Suppressor macrophage (primary cell): ENCODE data around the gene MTHFD1L.
A peak's percentile ranks its signal among the peaks of the same experiment; 100 is the strongest.
"Not testable (repeated sequence)": the region's sequence is repeated elsewhere in the genome, so short reads cannot be mapped to it uniquely, and the experiment has no call there.

Experiments
- DNase-seq, 4 experiments: peaks; one replicate each; pipeline ENCODE4 v3.0.0-alpha.2; 2020 to 2022

Gene MTHFD1L

GRCh38 chr6:151098166-151098565 lies 232.7 kb downstream of the MTHFD1L start:
- DNase-seq = no peak

GRCh38 chr6:151100326-151100725 lies 234.8 kb downstream of the MTHFD1L start:
- DNase-seq = no peak

GRCh38 chr6:151101161-151101815 lies 235.8 kb downstream of the MTHFD1L start:
- DNase-seq = no peak

GRCh38 chr6:151101816-151102694 lies 236.6 kb downstream of the MTHFD1L start:
- no peak for DNase-seq

GRCh38 chr6:151103266-151103665 lies 237.8 kb downstream of the MTHFD1L start:
- no peak for DNase-seq

GRCh38 chr6:151107897-151108427 lies 242.5 kb downstream of the MTHFD1L start:
- DNase-seq = no peak

- no peak for DNase-seq
Observed at GRCh38 chr6:151108548-151108947, 243.0 kb downstream of the MTHFD1L start.

GRCh38 chr6:151109361-151109760 lies 243.9 kb downstream of the MTHFD1L start:
- DNase-seq = no peak

GRCh38 chr6:151109869-151110575 lies 244.5 kb downstream of the MTHFD1L start:
- no peak for DNase-seq

GRCh38 chr6:151110576-151110905 lies 245.0 kb downstream of the MTHFD1L start:
- DNase-seq = no peak

GRCh38 chr6:151111670-151112069 lies 246.2 kb downstream of the MTHFD1L start:
- DNase-seq = no peak

- no peak for DNase-seq
Observed at GRCh38 chr6:151112130-151112529, 246.6 kb downstream of the MTHFD1L start.

GRCh38 chr6:151112884-151113283 lies 247.4 kb downstream of the MTHFD1L start:
- DNase-seq = not testable (repeated sequence)

GRCh38 chr6:151113641-151114040 lies 248.1 kb downstream of the MTHFD1L start:
- no peak for DNase-seq

- DNase-seq = peak in 1 of 4 experiments; percentile 0
Observed at GRCh38 chr6:151118461-151119123, 253.1 kb downstream of the MTHFD1L start.

GRCh38 chr6:151119823-151120524 lies 254.5 kb downstream of the MTHFD1L start:
- DNase-seq = no peak

GRCh38 chr6:151121900-151122299 lies 256.4 kb downstream of the MTHFD1L start:
- DNase-seq = no peak

- not testable (repeated sequence) for DNase-seq
Observed at GRCh38 chr6:151123641-151124040, 258.1 kb downstream of the MTHFD1L start.

- DNase-seq = not testable (repeated sequence)
Observed at GRCh38 chr6:151125242-151125641, 259.7 kb downstream of the MTHFD1L start.

- not testable (repeated sequence) for DNase-seq
Observed at GRCh38 chr6:151125651-151126416, 260.3 kb downstream of the MTHFD1L start.

- DNase-seq = not testable (repeated sequence)
Observed at GRCh38 chr6:151126417-151126724, 260.9 kb downstream of the MTHFD1L start.
